K562 (cell line): ENCODE measurements around the gene ITGAE. TPM values are rescaled to one million over a fixed set of nuclear protein-coding genes. Genes with fewer than 3 reads are reported as not detected.
A peak's percentile ranks its signal among the peaks of the same experiment; 100 is the strongest.

Source experiments
- HLTF ChIP-seq: fragments of 450-650 bp; IDR thresholded peaks from 2 replicates; pipeline ENCODE4 v1.6.1; 2016
- MBD2 ChIP-seq: sonication (generic); IDR thresholded peaks from 2 replicates; pipeline ENCODE4 v1.6.1; 2016; ENCODE audit warnings: low read depth, borderline replicate concordance
- REST ChIP-seq, 2 experiments: fragments of 450-650 bp; formaldehyde crosslinking in 1 of 2; IDR thresholded peaks; 2 replicates each; pipeline versions ENCODE4 v1.4.0 to v1.6.1; 2014 to 2020; ENCODE audit warnings: mild to moderate bottlenecking in 2 of 2, borderline replicate concordance in 1 of 2, low read depth in 1 of 2
- ZNF436 ChIP-seq: fragments of 250-450, 450-650 bp; sonication (Bioruptor Pico); formaldehyde crosslinking; IDR thresholded peaks from 2 replicates; pipeline ENCODE4 v1.7.0; 2020; ENCODE audit warnings: mild to moderate bottlenecking
- polyA plus RNA-seq, 8 experiments: library from polyadenylated mRNA; depleted of rRNA in 4 of 8; stranded (reverse) in 5 of 8; unstranded in 3 of 8; fragments of >200 nt; fragmentation: Nextera tagmentation in 2 of 8; fragmentation: Illumina TruSeq in 1 of 8; extraction: Ambion mirVana in 2 of 8; extraction: Trizol in 1 of 8; gene quantifications; 2 replicates each; pipeline versions ENCODE4 v1.2.1 to v1.2.3, GENCODE V29; 2011 to 2014; ENCODE audit warnings: inconsistent platforms in 1 of 8, missing spikeins in 1 of 8
- total RNA-seq, 7 experiments: library from RNA; depleted of rRNA in 6 of 7; stranded (reverse); fragments of >200 nt in 6 of 7; fragmentation: Illumina TruSeq in 2 of 7; extraction: Trizol in 2 of 7; gene quantifications; 2 replicates each; pipeline versions ENCODE4 v1.2.1 to v1.2.3, GENCODE V29; 2011 to 2021; ENCODE audit warnings: low replicate concordance in 1 of 7

Gene ITGAE
- total and polyA plus RNA-seq, 9 of the 15 experiments (the other 6 are each of a cell fraction or from before 2014, with no cell fraction given) = 14.8 to 160 (median 27.0) TPM

- TF ChIP-seq REST (IDR thresholded peaks at IDR 0.05; ENCODE audit: borderline replicate concordance) (peak; percentile 16; the same call in 1 of the 2 replicates), REST (CRISPR knock-in tag; IDR thresholded peaks at IDR 0.05; ENCODE audit: low read depth) (no peak), HLTF (no peak), MBD2 (no peak), ZNF436 (CRISPR knock-in tag) (no peak)
Observed at GRCh38 chr17:3691617-3692067, 109.3 kb downstream of the ITGAE start (continued).
